ENCODE measurements around the gene RALY. TPM values are rescaled to one million over a fixed set of nuclear protein-coding genes. Genes with fewer than 3 reads are reported as not detected.

RALY gene
- polyA plus RNA-seq, 1 donor: 110 TPM

GRCh38 chr20:34088305-34089174, 94.8 kb downstream of the RALY start:
- no peak for DNase-seq
- Histone ChIP-seq H3K4me3 (ENCODE audit: low read length) (no peak overlapping the region), H3K4me1 (ENCODE audit: control insufficient read depth, insufficient read depth, low read length) (no peaks in the 10 kb centered on the region), H3K9me3 (ENCODE audit: control insufficient read depth, low read depth, low read length) (no peaks in the 10 kb centered on the region), H3K36me3 (ENCODE audit: control insufficient read depth, insufficient read depth, low read length) (peaks cover 72% of the 10 kb centered on the region), H3K27me3 (ENCODE audit: control insufficient read depth, insufficient read depth, low read length) (no peaks in the 10 kb centered on the region), H3K27ac (ENCODE audit: low read length) (no peak overlapping the region)
- WGBS (ENCODE audit: insufficient coverage, low lambda C conversion rate): 100% methylated on average over 1 of the region's 15 CpGs

DNA sequence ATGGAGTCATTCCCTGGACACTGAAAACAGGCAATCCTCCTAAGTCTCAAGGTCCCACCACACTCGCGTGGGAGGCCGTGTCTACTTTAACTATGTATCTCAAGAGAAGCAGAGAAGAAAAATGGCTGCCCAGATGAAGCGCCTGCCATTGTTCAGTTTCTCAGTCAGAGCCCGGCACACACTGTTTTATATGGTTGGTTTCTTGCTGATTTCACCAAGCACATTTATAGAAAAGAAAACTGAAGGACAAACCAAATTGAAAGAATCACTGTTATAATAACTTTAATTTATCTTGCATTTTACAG, 95.4 kb downstream of the RALY start:
- Histone ChIP-seq H3K36me3 (ENCODE audit: control insufficient read depth, insufficient read depth, low read length) (peaks cover 73% of the 10 kb centered on the region), H3K4me3 (ENCODE audit: low read length) (no peak overlapping the region), H3K27ac (ENCODE audit: low read length) (no peak overlapping the region), H3K27me3 (ENCODE audit: control insufficient read depth, insufficient read depth, low read length) (no peaks in the 10 kb centered on the region), H3K4me1 (ENCODE audit: control insufficient read depth, insufficient read depth, low read length) (no peaks in the 10 kb centered on the region), H3K9me3 (ENCODE audit: control insufficient read depth, low read depth, low read length) (no peaks in the 10 kb centered on the region)
- no peak for DNase-seq
- 100% methylated on average over 2 of the region's 5 CpGs for WGBS (ENCODE audit: insufficient coverage, low lambda C conversion rate)

DNA sequence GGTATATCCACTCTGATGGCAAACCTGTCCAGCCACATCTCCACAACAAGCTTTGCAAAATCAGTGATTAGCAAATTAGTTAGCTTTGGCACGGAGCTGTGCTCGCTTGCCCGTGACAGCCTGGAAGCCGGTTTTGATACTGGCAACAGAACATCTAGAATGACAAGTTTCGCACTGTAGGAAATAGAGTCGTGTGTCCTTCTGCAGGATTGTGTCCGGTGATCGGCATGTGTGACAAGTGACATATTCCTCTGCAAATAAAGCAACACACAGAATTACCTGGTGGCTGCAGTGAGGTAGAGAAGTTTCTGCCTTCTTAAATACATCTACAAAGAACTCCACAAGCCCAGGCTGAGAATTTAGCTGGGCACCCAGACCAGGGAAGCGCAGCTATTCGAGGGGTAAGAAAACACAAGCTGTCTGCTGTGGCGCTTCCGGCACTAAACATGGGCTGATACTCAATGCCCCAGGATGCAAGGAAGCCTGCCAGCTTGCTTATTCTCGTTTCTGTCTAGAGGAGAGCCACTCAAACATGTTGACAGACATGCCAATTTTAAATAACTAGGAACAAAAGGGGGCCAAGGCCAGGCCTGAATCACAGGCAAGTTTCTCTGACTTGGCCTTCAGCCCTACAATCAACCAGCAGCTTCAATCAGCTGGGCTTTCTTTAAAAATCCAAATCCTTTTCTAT, 96.1 kb downstream of the RALY start:
- no peak for DNase-seq
- no CpG with 5 or more reads among the region's 13 CpGs for WGBS (ENCODE audit: insufficient coverage, low lambda C conversion rate)
- Histone ChIP-seq H3K27ac (ENCODE audit: low read length) (no peak overlapping the region), H3K36me3 (ENCODE audit: control insufficient read depth, insufficient read depth, low read length) (peaks cover 71% of the 10 kb centered on the region), H3K4me3 (ENCODE audit: low read length) (no peak overlapping the region), H3K4me1 (ENCODE audit: control insufficient read depth, insufficient read depth, low read length) (no peaks in the 10 kb centered on the region), H3K27me3 (ENCODE audit: control insufficient read depth, insufficient read depth, low read length) (no peaks in the 10 kb centered on the region), H3K9me3 (ENCODE audit: control insufficient read depth, low read depth, low read length) (no peaks in the 10 kb centered on the region)

DNA sequence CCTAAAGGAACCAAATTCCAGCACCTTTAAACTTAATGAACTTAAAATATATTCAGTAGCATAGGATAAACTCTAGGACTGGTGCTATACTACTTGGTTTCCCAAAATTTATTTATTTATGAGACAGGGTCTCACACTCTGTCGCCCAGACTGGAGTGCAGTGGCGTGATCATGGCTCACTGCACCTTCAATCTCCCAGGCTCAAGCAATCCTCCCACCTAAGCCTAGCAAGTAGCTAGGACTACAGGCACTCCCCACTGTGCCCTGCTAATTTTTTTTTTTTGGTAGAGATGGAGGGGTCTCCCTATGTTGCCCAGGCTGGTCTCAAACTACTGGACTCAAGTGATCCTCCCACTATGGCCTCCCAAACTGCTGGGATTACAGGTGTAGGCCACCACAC, 96.9 kb downstream of the RALY start:
- no peaks in the 10 kb centered on the region for H3K27me3 ChIP-seq (ENCODE audit: control insufficient read depth, insufficient read depth, low read length)
- no peak overlapping the region for H3K4me3 ChIP-seq (ENCODE audit: low read length)
- DNase-seq: no peak
- peaks cover 71% of the 10 kb centered on the region for H3K36me3 ChIP-seq (ENCODE audit: control insufficient read depth, insufficient read depth, low read length)
- H3K4me1 ChIP-seq (ENCODE audit: control insufficient read depth, insufficient read depth, low read length): no peaks in the 10 kb centered on the region
- H3K9me3 ChIP-seq (ENCODE audit: control insufficient read depth, low read depth, low read length): no peaks in the 10 kb centered on the region
- no peak overlapping the region for H3K27ac ChIP-seq (ENCODE audit: low read length)
- no CpG with 5 or more reads among the region's 2 CpGs for WGBS (ENCODE audit: insufficient coverage, low lambda C conversion rate)

DNA sequence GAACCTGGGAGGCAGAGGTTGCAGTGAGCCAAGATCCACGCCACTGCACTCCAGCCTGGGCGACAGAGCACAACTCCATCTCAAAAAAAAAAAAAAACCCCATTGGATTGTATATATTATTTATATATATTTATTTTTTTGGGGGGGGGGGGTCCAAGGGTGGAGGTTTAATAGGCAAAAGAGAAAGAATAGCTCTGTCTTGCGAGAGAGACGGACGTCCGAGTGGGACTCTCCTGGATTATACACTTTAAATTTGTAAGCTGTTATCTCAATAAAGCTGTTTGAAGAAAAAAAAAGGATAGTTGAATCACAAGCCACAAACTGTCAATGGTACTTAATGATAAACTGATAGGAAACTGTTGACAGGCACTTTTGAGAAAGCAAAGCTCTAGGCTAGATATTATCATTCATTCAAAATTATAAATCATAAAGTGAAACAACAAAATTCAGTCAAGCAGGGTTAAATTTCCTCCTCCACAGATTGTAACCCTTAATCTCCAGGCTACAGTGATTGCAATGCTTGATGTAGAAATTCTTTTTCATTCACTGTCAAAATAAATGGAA, 98.0 kb downstream of the RALY start:
- Histone ChIP-seq H3K27ac (ENCODE audit: low read length) (no peak overlapping the region), H3K4me3 (ENCODE audit: low read length) (no peak overlapping the region), H3K9me3 (ENCODE audit: control insufficient read depth, low read depth, low read length) (no peaks in the 10 kb centered on the region), H3K36me3 (ENCODE audit: control insufficient read depth, insufficient read depth, low read length) (peaks cover 79% of the 10 kb centered on the region), H3K4me1 (ENCODE audit: control insufficient read depth, insufficient read depth, low read length) (no peaks in the 10 kb centered on the region), H3K27me3 (ENCODE audit: control insufficient read depth, insufficient read depth, low read length) (no peaks in the 10 kb centered on the region)
- WGBS (ENCODE audit: insufficient coverage, low lambda C conversion rate): no CpG with 5 or more reads among the region's 6 CpGs
- no peak for DNase-seq

DNA sequence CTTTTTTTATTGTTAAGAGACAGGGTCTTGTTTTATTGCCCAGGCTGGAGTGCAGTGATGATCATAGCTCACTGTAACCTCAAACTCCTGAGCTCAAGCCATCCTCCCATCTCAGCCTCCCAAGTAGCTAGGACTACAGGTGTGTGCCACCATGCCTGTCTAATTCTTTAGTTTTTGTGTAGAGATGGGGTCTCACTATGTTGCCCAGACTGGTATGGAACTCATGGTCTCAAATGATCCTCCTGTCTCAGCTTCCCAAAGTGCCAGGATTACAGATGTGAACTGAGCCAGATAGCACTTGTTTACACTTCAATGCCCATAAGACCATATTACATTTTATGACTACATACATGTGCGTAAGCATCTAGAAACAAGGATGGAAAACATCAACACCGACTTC, 100.2 kb downstream of the RALY start:
- H3K27me3 ChIP-seq (ENCODE audit: control insufficient read depth, insufficient read depth, low read length): no peaks in the 10 kb centered on the region

GRCh38 chr20:34095825-34096224, 102.1 kb downstream of the RALY start:
- H3K27me3 ChIP-seq (ENCODE audit: control insufficient read depth, insufficient read depth, low read length): no peaks in the 10 kb centered on the region
- H3K27ac ChIP-seq (ENCODE audit: low read length): no peak overlapping the region
- H3K4me3 ChIP-seq (ENCODE audit: low read length): no peak overlapping the region
- no peaks in the 10 kb centered on the region for H3K9me3 ChIP-seq (ENCODE audit: control insufficient read depth, low read depth, low read length)
- peaks cover 73% of the 10 kb centered on the region for H3K36me3 ChIP-seq (ENCODE audit: control insufficient read depth, insufficient read depth, low read length)
- H3K4me1 ChIP-seq (ENCODE audit: control insufficient read depth, insufficient read depth, low read length): no peaks in the 10 kb centered on the region
- no peak for DNase-seq

More for the DNA sequence above, 100.2 kb downstream of the RALY start:
- H3K27ac ChIP-seq (ENCODE audit: low read length): no peak overlapping the region
- no peaks in the 10 kb centered on the region for H3K4me1 ChIP-seq (ENCODE audit: control insufficient read depth, insufficient read depth, low read length)
- 94% methylated on average over 2 of the region's 2 CpGs for WGBS (ENCODE audit: insufficient coverage, low lambda C conversion rate)
- no peaks in the 10 kb centered on the region for H3K9me3 ChIP-seq (ENCODE audit: control insufficient read depth, low read depth, low read length)
- H3K4me3 ChIP-seq (ENCODE audit: low read length): no peak overlapping the region
- no peak for DNase-seq
- peaks cover 77% of the 10 kb centered on the region for H3K36me3 ChIP-seq (ENCODE audit: control insufficient read depth, insufficient read depth, low read length)

- no peak for DNase-seq
- H3K36me3 ChIP-seq (ENCODE audit: control insufficient read depth, insufficient read depth, low read length): peaks cover 78% of the 10 kb centered on the region
These were observed 103.2 kb downstream of the RALY start for GRCh38 chr20:34096699-34097444.

DNA sequence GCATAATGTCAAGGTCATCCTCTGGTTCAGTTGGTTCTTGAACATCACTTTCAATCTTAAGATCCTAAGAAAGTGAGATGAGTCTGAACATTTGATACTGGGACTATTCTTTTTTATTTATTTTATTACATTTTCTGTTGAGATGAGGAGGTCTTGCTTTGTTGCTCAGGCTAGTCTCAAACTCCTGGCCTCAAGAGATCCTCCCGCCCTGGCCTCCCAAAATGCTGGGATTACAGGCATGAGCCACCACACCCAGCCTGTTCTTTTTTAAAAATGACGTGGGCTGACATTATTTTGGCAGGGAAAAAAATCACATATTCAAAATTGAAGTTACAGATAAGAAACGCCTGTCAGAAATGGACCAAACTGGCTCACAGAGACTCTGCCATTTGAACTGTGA, 104.9 kb downstream of the RALY start:
- WGBS (ENCODE audit: insufficient coverage, low lambda C conversion rate): 100% methylated on average over 1 of the region's 3 CpGs
- H3K4me1 ChIP-seq (ENCODE audit: control insufficient read depth, insufficient read depth, low read length): no peaks in the 10 kb centered on the region
- no peaks in the 10 kb centered on the region for H3K9me3 ChIP-seq (ENCODE audit: control insufficient read depth, low read depth, low read length)
- no peak overlapping the region for H3K4me3 ChIP-seq (ENCODE audit: low read length)
- H3K27me3 ChIP-seq (ENCODE audit: control insufficient read depth, insufficient read depth, low read length): no peaks in the 10 kb centered on the region
- H3K27ac ChIP-seq (ENCODE audit: low read length): no peak overlapping the region
- peaks cover 76% of the 10 kb centered on the region for H3K36me3 ChIP-seq (ENCODE audit: control insufficient read depth, insufficient read depth, low read length)
- DNase-seq: no peak

More at GRCh38 chr20:34096699-34097444, 103.2 kb downstream of the RALY start:
- Histone ChIP-seq H3K9me3 (ENCODE audit: control insufficient read depth, low read depth, low read length) (no peaks in the 10 kb centered on the region), H3K27me3 (ENCODE audit: control insufficient read depth, insufficient read depth, low read length) (no peaks in the 10 kb centered on the region), H3K4me1 (ENCODE audit: control insufficient read depth, insufficient read depth, low read length) (no peaks in the 10 kb centered on the region), H3K4me3 (ENCODE audit: low read length) (no peak overlapping the region), H3K27ac (ENCODE audit: low read length) (no peak overlapping the region)
- no CpG with 5 or more reads among the region's 9 CpGs for WGBS (ENCODE audit: insufficient coverage, low lambda C conversion rate)

- Histone ChIP-seq H3K4me3 (ENCODE audit: low read length) (no peak overlapping the region), H3K27me3 (ENCODE audit: control insufficient read depth, insufficient read depth, low read length) (no peaks in the 10 kb centered on the region), H3K36me3 (ENCODE audit: control insufficient read depth, insufficient read depth, low read length) (peaks cover 77% of the 10 kb centered on the region), H3K4me1 (ENCODE audit: control insufficient read depth, insufficient read depth, low read length) (no peaks in the 10 kb centered on the region), H3K27ac (ENCODE audit: low read length) (no peak overlapping the region), H3K9me3 (ENCODE audit: control insufficient read depth, low read depth, low read length) (no peaks in the 10 kb centered on the region)
- DNase-seq: no peak
- WGBS (ENCODE audit: insufficient coverage, low lambda C conversion rate): no CpG with 5 or more reads among the region's 5 CpGs
These were observed 106.0 kb downstream of the RALY start for GRCh38 chr20:34099675-34100074.

Data from large intestine (tissue), 3 donors.